ENCODE data around the gene STARD3. TPM values are rescaled to one million over a fixed set of nuclear protein-coding genes. Genes with fewer than 3 reads are reported as not detected.

The STARD3 gene
- total and polyA plus RNA-seq, 2 of the 13 experiments (the other 11 are each of a cell fraction or from before 2014, with no cell fraction given): 34.6 to 100 TPM

DNA sequence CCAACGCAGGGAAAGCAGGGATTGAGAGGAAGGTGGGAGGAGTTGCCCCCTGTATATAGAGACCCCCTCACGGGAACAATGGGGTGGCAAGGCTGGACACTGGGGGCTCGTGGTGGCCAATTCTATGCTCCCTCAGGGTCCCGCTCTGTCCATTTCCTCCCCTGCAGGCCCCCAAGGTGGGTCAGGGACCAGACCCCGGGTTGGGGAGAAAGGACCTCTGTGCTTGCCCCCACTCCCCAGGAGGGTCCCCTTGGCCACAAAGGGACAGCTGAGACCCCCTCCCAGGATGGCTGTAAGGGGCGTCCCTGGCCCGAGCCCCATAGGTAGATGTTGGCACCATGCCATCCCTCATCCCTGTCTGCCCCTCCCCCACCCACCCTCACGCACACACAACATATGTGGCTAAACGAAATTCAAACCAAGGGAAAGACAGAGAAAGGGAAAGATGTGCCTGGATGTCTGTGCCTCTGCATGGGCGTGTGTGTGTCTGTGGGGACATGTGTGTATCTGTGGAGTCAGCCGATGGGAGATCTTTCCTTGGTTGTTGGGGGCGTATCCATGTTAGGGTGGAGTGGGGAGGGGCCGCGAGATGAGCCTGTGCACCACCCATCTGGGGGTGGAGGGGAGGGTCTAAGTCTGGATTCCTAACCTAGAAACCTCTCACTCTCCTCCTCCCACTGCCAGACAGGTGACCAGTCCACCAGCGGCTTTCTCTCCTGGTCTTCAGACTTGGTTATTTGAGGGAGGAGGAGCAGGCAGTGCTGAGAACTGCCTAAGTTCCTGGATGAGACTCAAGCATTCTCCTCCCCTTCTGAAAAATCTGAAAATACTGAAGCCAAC is 28.6 kb upstream of the STARD3 start (continued):
- TF ChIP-seq, protein P1, sequence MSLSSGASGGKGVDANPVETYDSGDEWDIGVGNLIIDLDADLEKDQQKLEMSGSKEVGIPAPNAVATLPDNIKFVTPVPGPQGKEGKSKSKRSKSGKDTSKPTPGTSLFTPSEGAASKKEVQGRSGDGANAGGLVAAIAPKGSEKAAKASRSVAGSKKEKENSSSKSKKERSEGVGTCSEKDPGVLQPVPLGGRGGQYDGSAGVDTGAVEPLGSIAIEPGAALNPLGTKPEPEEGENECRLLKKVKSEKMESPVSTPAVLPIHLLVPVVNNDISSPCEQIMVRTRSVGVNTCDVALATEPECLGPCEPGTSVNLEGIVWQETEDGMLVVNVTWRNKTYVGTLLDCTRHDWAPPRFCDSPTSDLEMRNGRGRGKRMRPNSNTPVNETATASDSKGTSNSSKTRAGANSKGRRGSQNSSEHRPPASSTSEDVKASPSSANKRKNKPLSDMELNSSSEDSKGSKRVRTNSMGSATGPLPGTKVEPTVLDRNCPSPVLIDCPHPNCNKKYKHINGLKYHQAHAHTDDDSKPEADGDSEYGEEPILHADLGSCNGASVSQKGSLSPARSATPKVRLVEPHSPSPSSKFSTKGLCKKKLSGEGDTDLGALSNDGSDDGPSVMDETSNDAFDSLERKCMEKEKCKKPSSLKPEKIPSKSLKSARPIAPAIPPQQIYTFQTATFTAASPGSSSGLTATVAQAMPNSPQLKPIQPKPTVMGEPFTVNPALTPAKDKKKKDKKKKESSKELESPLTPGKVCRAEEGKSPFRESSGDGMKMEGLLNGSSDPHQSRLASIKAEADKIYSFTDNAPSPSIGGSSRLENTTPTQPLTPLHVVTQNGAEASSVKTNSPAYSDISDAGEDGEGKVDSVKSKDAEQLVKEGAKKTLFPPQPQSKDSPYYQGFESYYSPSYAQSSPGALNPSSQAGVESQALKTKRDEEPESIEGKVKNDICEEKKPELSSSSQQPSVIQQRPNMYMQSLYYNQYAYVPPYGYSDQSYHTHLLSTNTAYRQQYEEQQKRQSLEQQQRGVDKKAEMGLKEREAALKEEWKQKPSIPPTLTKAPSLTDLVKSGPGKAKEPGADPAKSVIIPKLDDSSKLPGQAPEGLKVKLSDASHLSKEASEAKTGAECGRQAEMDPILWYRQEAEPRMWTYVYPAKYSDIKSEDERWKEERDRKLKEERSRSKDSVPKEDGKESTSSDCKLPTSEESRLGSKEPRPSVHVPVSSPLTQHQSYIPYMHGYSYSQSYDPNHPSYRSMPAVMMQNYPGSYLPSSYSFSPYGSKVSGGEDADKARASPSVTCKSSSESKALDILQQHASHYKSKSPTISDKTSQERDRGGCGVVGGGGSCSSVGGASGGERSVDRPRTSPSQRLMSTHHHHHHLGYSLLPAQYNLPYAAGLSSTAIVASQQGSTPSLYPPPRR (CRISPR knock-in tag; IDR thresholded peaks at IDR 0.05; ENCODE audit: borderline replicate concordance): no peak
- TF ChIP-seq ZNF567 (CRISPR knock-in tag; IDR thresholded peaks at IDR 0.05; ENCODE audit: borderline replicate concordance) (no peak), CBX5 (CRISPR knock-in tag; IDR thresholded peaks at IDR 0.05; ENCODE audit: borderline replicate concordance) (no peak)
- TF ChIP-seq, protein P2, sequence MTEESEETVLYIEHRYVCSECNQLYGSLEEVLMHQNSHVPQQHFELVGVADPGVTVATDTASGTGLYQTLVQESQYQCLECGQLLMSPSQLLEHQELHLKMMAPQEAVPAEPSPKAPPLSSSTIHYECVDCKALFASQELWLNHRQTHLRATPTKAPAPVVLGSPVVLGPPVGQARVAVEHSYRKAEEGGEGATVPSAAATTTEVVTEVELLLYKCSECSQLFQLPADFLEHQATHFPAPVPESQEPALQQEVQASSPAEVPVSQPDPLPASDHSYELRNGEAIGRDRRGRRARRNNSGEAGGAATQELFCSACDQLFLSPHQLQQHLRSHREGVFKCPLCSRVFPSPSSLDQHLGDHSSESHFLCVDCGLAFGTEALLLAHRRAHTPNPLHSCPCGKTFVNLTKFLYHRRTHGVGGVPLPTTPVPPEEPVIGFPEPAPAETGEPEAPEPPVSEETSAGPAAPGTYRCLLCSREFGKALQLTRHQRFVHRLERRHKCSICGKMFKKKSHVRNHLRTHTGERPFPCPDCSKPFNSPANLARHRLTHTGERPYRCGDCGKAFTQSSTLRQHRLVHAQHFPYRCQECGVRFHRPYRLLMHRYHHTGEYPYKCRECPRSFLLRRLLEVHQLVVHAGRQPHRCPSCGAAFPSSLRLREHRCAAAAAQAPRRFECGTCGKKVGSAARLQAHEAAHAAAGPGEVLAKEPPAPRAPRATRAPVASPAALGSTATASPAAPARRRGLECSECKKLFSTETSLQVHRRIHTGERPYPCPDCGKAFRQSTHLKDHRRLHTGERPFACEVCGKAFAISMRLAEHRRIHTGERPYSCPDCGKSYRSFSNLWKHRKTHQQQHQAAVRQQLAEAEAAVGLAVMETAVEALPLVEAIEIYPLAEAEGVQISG (CRISPR knock-in tag; IDR thresholded peaks at IDR 0.05): no peak
- TF ChIP-seq, protein P3, sequence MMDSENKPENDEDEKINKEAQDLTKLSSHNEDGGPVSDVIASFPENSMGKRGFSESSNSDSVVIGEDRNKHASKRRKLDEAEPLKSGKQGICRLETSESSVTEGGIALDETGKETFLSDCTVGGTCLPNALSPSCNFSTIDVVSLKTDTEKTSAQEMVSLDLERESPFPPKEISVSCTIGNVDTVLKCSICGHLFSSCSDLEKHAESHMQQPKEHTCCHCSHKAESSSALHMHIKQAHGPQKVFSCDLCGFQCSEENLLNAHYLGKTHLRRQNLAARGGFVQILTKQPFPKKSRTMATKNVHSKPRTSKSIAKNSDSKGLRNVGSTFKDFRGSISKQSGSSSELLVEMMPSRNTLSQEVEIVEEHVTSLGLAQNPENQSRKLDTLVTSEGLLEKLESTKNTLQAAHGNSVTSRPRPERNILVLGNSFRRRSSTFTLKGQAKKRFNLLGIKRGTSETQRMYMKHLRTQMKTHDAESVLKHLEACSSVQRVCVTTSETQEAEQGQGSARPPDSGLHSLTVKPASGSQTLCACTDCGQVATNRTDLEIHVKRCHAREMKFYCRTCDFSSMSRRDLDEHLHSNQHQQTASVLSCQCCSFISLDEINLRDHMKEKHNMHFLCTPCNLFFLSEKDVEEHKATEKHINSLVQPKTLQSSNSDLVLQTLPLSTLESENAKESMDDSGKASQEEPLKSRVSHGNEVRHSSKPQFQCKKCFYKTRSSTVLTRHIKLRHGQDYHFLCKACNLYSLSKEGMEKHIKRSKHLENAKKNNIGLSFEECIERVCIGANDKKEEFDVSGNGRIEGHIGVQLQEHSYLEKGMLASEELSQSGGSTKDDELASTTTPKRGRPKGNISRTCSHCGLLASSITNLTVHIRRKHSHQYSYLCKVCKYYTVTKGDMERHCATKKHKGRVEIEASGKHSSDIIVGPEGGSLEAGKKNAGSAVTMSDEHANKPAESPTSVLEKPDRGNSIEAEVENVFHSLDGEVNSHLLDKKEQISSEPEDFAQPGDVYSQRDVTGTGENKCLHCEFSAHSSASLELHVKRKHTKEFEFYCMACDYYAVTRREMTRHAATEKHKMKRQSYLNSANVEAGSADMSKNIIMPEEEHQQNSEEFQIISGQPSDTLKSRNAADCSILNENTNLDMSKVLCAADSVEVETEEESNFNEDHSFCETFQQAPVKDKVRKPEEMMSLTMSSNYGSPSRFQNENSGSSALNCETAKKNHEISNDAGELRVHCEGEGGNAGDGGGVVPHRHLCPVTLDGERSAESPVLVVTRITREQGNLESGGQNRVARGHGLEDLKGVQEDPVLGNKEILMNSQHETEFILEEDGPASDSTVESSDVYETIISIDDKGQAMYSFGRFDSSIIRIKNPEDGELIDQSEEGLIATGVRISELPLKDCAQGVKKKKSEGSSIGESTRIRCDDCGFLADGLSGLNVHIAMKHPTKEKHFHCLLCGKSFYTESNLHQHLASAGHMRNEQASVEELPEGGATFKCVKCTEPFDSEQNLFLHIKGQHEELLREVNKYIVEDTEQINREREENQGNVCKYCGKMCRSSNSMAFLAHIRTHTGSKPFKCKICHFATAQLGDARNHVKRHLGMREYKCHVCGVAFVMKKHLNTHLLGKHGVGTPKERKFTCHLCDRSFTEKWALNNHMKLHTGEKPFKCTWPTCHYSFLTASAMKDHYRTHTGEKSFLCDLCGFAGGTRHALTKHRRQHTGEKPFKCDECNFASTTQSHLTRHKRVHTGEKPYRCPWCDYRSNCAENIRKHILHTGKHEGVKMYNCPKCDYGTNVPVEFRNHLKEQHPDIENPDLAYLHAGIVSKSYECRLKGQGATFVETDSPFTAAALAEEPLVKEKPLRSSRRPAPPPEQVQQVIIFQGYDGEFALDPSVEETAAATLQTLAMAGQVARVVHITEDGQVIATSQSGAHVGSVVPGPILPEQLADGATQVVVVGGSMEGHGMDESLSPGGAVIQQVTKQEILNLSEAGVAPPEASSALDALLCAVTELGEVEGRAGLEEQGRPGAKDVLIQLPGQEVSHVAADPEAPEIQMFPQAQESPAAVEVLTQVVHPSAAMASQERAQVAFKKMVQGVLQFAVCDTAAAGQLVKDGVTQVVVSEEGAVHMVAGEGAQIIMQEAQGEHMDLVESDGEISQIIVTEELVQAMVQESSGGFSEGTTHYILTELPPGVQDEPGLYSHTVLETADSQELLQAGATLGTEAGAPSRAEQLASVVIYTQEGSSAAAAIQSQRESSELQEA (CRISPR knock-in tag; IDR thresholded peaks at IDR 0.05; ENCODE audit: not compliant biosample characterization): no peak
- TF ChIP-seq, protein P4, sequence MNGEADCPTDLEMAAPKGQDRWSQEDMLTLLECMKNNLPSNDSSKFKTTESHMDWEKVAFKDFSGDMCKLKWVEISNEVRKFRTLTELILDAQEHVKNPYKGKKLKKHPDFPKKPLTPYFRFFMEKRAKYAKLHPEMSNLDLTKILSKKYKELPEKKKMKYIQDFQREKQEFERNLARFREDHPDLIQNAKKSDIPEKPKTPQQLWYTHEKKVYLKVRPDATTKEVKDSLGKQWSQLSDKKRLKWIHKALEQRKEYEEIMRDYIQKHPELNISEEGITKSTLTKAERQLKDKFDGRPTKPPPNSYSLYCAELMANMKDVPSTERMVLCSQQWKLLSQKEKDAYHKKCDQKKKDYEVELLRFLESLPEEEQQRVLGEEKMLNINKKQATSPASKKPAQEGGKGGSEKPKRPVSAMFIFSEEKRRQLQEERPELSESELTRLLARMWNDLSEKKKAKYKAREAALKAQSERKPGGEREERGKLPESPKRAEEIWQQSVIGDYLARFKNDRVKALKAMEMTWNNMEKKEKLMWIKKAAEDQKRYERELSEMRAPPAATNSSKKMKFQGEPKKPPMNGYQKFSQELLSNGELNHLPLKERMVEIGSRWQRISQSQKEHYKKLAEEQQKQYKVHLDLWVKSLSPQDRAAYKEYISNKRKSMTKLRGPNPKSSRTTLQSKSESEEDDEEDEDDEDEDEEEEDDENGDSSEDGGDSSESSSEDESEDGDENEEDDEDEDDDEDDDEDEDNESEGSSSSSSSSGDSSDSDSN (CRISPR knock-in tag; IDR thresholded peaks at IDR 0.05): no peak

All from HepG2 (cell line).